H9 (cell line): Measurements from ENCODE around the gene DCTN3. TPM values are rescaled to one million over a fixed set of nuclear protein-coding genes. Genes with fewer than 3 reads are reported as not detected.

Source experiments
- DNase-seq: peaks from one replicate; pipeline ENCODE4 v3.0.0-alpha.2; 2017
- H2AFZ ChIP-seq: one replicate; pipeline ENCODE4 v1.6.1; 2013; ENCODE audit warnings: mild to moderate bottlenecking, low read length, control low read depth, moderate library complexity
- H2AK5ac ChIP-seq: 2 replicates; pipeline ENCODE4 v1.6.1; 2013; ENCODE audit warnings: low read length, control low read depth, mixed read lengths; ENCODE audit not compliant: insufficient read length
- H2BK120ac ChIP-seq: one replicate; pipeline ENCODE4 v1.6.1; 2013; ENCODE audit warnings: low read depth, mild to moderate bottlenecking, low read length, control low read depth, inconsistent platforms; ENCODE audit not compliant: poor library complexity, severe bottlenecking
- H2BK12ac ChIP-seq: 2 replicates; pipeline ENCODE4 v1.6.1; 2013; ENCODE audit warnings: low read length, control low read depth, mixed read lengths, low read depth; ENCODE audit not compliant: insufficient read length
- H2BK15ac ChIP-seq: 2 replicates; pipeline ENCODE4 v1.6.1; 2013; ENCODE audit warnings: low read depth, low read length, control low read depth
- H2BK20ac ChIP-seq: one replicate; pipeline ENCODE4 v1.6.1; 2013; ENCODE audit warnings: low read depth, mild to moderate bottlenecking, low read length, control low read depth, inconsistent platforms; ENCODE audit not compliant: poor library complexity, severe bottlenecking
- H2BK5ac ChIP-seq: 2 replicates; pipeline ENCODE4 v1.6.1; 2013; ENCODE audit warnings: low read length, control low read depth, mixed read lengths; ENCODE audit not compliant: insufficient read length
- H3K14ac ChIP-seq: 2 replicates; pipeline ENCODE4 v1.6.1; 2013; ENCODE audit warnings: low read length, control low read depth; ENCODE audit not compliant: insufficient read depth
- H3K18ac ChIP-seq: 2 replicates; pipeline ENCODE4 v1.6.1; 2013; ENCODE audit warnings: low read depth, mild to moderate bottlenecking, mixed read lengths, low read length, control low read depth; ENCODE audit not compliant: insufficient read length
- H3K23ac ChIP-seq: 2 replicates; pipeline ENCODE4 v1.6.1; 2013; ENCODE audit warnings: low read length, control low read depth, mixed read lengths, low read depth; ENCODE audit not compliant: insufficient read length
- H3K23me2 ChIP-seq: 2 replicates; pipeline ENCODE4 v1.6.1; 2013; ENCODE audit warnings: low read depth, mild to moderate bottlenecking, mixed read lengths, low read length, control low read depth; ENCODE audit not compliant: insufficient read length, poor library complexity, severe bottlenecking
- H3K27ac ChIP-seq: 2 replicates; pipeline ENCODE4 v1.5.1; 2013; ENCODE audit warnings: low read length, control low read depth, mixed read lengths, low read depth; ENCODE audit not compliant: insufficient read length
- H3K27me3 ChIP-seq: 2 replicates; pipeline ENCODE4 v1.6.1; 2013; ENCODE audit warnings: low read length, control low read depth, inconsistent platforms; ENCODE audit not compliant: insufficient read depth
- H3K4ac ChIP-seq: 2 replicates; pipeline ENCODE4 v1.6.1; 2013; ENCODE audit warnings: low read depth, mild to moderate bottlenecking, control low read depth, inconsistent platforms, low read length, moderate library complexity
- H3K4me1 ChIP-seq: 2 replicates; pipeline ENCODE4 v1.6.1; 2013; ENCODE audit warnings: low read length, control low read depth, inconsistent platforms; ENCODE audit not compliant: insufficient read depth
- H3K4me2 ChIP-seq: 2 replicates; pipeline ENCODE4 v1.6.1; 2013; ENCODE audit warnings: low read length, control low read depth, mixed read lengths; ENCODE audit not compliant: insufficient read length, insufficient read depth
- H3K56ac ChIP-seq: 2 replicates; pipeline ENCODE4 v1.6.1; 2013; ENCODE audit warnings: low read depth, mild to moderate bottlenecking, mixed read lengths, low read length, control low read depth; ENCODE audit not compliant: insufficient read length
- H3K79me1 ChIP-seq: 2 replicates; pipeline ENCODE4 v1.6.1; 2013; ENCODE audit warnings: low read depth, mild to moderate bottlenecking, moderate library complexity, low read length, control low read depth, inconsistent platforms; ENCODE audit not compliant: insufficient read depth, poor library complexity, severe bottlenecking
- H3K79me2 ChIP-seq: 2 replicates; pipeline ENCODE4 v1.6.1; 2013; ENCODE audit warnings: low read length, control low read depth, inconsistent platforms; ENCODE audit not compliant: insufficient read depth
- H3K9ac ChIP-seq: 2 replicates; pipeline ENCODE4 v1.6.1; 2013; ENCODE audit warnings: low read length, control low read depth, mixed read lengths; ENCODE audit not compliant: insufficient read length; ENCODE audit errors: extremely low read depth
- H3K9me3 ChIP-seq: one replicate; pipeline ENCODE4 v1.6.1; 2013; ENCODE audit warnings: low read depth, low read length, inconsistent platforms; ENCODE audit not compliant: control insufficient read depth
- H3T11ph ChIP-seq: one replicate; pipeline ENCODE4 v1.6.1; 2013; ENCODE audit warnings: mild to moderate bottlenecking, low read length, control low read depth, inconsistent platforms
- H4K20me1 ChIP-seq: one replicate; pipeline ENCODE4 v1.6.1; 2013; ENCODE audit not compliant: control insufficient read depth, insufficient read length, insufficient read depth
- H4K5ac ChIP-seq: 2 replicates; pipeline ENCODE4 v1.6.1; 2013; ENCODE audit warnings: low read depth, mild to moderate bottlenecking, mixed read lengths, low read length, control low read depth; ENCODE audit not compliant: insufficient read length
- H4K8ac ChIP-seq: replicated peaks from 2 replicates; pipeline ENCODE4 v1.6.1; 2013; ENCODE audit warnings: low read length, control low read depth, mixed read lengths, low read depth; ENCODE audit not compliant: insufficient read length
- H4K91ac ChIP-seq: 2 replicates; pipeline ENCODE4 v1.6.1; 2013; ENCODE audit warnings: low read depth, mild to moderate bottlenecking, moderate library complexity, mixed read lengths, low read length, control low read depth; ENCODE audit not compliant: insufficient read length
- H3K27ac Mint-ChIP-seq, 3 experiments: 2 replicates in 2 of 3; 3 replicates in 1 of 3; pipeline ENCODE4 v1.8.0; 2020 to 2021; ENCODE audit warnings: mixed read lengths in 3 of 3, mild to moderate bottlenecking in 1 of 3, moderate library complexity in 1 of 3
- H3K27me3 Mint-ChIP-seq: 2 replicates; pipeline ENCODE4 v1.8.0; 2021; ENCODE audit warnings: low read depth, mild to moderate bottlenecking, moderate library complexity, mixed read lengths
- H3K36me3 Mint-ChIP-seq, 3 experiments: 2 replicates in 2 of 3; 3 replicates in 1 of 3; pipeline ENCODE4 v1.8.0; 2020 to 2021; ENCODE audit warnings: low read depth in 3 of 3, mixed read lengths in 3 of 3; ENCODE audit not compliant: insufficient read depth in 1 of 3
- H3K4me1 Mint-ChIP-seq, 2 experiments: 2 replicates each; pipeline ENCODE4 v1.8.0; 2020; ENCODE audit warnings: mixed read lengths in 2 of 2
- H3K4me3 Mint-ChIP-seq, 2 experiments: 2 replicates in 1 of 2; 3 replicates in 1 of 2; pipeline ENCODE4 v1.8.0; 2020 to 2021; ENCODE audit warnings: mild to moderate bottlenecking in 2 of 2, mixed read lengths in 2 of 2, moderate library complexity in 1 of 2
- H3K9me3 Mint-ChIP-seq, 2 experiments: 2 replicates in 1 of 2; 3 replicates in 1 of 2; pipeline ENCODE4 v1.8.0; 2020; ENCODE audit warnings: mild to moderate bottlenecking in 2 of 2, mixed read lengths in 2 of 2, moderate library complexity in 1 of 2
- CTCF ChIP-seq: fragments of 200-600 bp; sonication (generic); conservative IDR thresholded peaks from 3 replicates; pipeline ENCODE4 v1.8.0; 2021; ENCODE audit warnings: antibody characterized with exemption, mild to moderate bottlenecking
- WGBS: extraction: QIAGEN DNeasy Blood & Tissue Kit; methylation state at CpG from one replicate; pipeline ENCODE4 v1.1.7; 2013; ENCODE audit warnings: missing lambda C conversion rate, low lambda C conversion rate, mixed read lengths; ENCODE audit not compliant: insufficient read length; ENCODE audit errors: extremely low coverage; 5-methylcytosine and 5-hydroxymethylcytosine counted together
- total RNA-seq: library from RNA; stranded (reverse); gene quantifications from 2 replicates; pipeline ENCODE4 v1.2.1, GENCODE V29; 2021

The DCTN3 gene
- total RNA-seq, 1 experiment from 2014 or later, result 40.0 TPM

DNA sequence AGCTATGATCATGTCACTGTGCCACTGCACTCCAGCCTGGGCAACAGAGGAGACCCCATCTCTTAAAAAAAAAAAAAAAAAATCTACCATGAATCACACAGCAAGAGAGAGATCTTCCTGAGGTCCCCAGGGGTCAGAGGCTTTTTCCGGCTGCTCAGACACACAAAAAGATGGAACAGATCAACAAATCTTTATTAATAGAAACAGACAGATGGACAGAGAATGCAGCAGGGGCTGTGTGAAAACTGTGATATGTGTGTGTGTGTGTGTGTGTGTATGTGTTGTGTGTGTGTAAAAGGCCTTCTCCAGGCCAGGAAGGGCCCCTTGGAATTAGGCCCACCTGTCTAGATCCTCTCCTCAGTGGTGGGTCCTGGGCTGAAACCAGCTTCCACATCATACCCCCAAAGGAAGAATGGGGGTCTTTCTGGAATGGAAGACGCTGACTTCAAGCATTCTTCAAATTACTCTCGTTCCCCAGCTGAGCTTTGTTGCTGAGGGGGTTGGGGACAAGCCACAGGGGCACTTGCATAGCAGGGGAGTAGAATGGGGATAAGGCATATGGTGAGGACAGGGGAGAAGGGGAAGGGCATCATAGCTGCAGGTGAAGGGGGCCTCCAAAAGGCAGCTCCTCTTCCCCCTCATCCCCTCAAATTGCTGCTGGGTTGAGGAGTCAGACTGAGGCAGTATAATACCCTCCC lies 14.4 kb upstream of the DCTN3 start:
- H3K36me3 Mint-ChIP-seq, result peaks cover 2 to 15% (median 10%) of the 10 kb centered on the region in 3 experiments; a peak in 6 of 7 replicates
- Histone ChIP-seq H4K5ac (no peak overlapping the region), H3K27me3 (peaks cover 13% of the 10 kb centered on the region), H2BK20ac (no peak overlapping the region), H4K91ac (no peak overlapping the region), H3K4me2 (no peak overlapping the region), H3K4ac (no peak overlapping the region), H3T11ph (no peak overlapping the region), H3K18ac (no peak overlapping the region), H3K23ac (no peak overlapping the region), H2BK15ac (no peak overlapping the region), H2AK5ac (no peak overlapping the region), H2BK120ac (no peak overlapping the region), H2BK12ac (no peak overlapping the region), H4K20me1 (no peaks in the 10 kb centered on the region), H3K9me3 (no peaks in the 10 kb centered on the region), H3K9ac (no peak overlapping the region), H3K14ac (no peak overlapping the region), H3K23me2 (peaks cover 11% of the 10 kb centered on the region), H3K79me1 (no peaks in the 10 kb centered on the region), H4K8ac (no peak overlapping the region), H3K56ac (no peak overlapping the region), H3K79me2 (no peaks in the 10 kb centered on the region; the same call in 1 of the 2 replicates), H3K4me1 (peaks cover 4% of the 10 kb centered on the region; the same call in 1 of the 2 replicates), H2AFZ (no peak overlapping the region), H3K27ac (no peak overlapping the region), H2BK5ac (no peak overlapping the region)
- H3K4me1 Mint-ChIP-seq, result peaks cover 23 to 36% of the 10 kb centered on the region in 2 experiments
- no peak overlapping the region for H3K27ac Mint-ChIP-seq
- WGBS, result no CpG with 5 or more reads among the region's 3 CpGs
- TF ChIP-seq CTCF, result no peak
- no peaks in the 10 kb centered on the region; a peak in 1 of 5 replicates for H3K9me3 Mint-ChIP-seq
- no peak for DNase-seq
- H3K4me3 Mint-ChIP-seq, result peak overlapping the region in 1 of 2 experiments; percentile 55; a peak in 2 of 5 replicates
- peaks cover 43% of the 10 kb centered on the region for H3K27me3 Mint-ChIP-seq
